Ammon's horn (tissue), 1 donor: ENCODE measurements around the gene ST6GALNAC2.

ENCODE experiments used
- DNase-seq: peaks from one replicate; pipeline ENCODE4 v3.0.0-alpha.2; 2016; ENCODE audit warnings: low spot score

The ST6GALNAC2 gene

GRCh38 chr17:76553178-76553908, 32.3 kb downstream of the ST6GALNAC2 start:
- no peak for DNase-seq

GRCh38 chr17:76551685-76552084, 34.0 kb downstream of the ST6GALNAC2 start:
- no peak for DNase-seq

DNA sequence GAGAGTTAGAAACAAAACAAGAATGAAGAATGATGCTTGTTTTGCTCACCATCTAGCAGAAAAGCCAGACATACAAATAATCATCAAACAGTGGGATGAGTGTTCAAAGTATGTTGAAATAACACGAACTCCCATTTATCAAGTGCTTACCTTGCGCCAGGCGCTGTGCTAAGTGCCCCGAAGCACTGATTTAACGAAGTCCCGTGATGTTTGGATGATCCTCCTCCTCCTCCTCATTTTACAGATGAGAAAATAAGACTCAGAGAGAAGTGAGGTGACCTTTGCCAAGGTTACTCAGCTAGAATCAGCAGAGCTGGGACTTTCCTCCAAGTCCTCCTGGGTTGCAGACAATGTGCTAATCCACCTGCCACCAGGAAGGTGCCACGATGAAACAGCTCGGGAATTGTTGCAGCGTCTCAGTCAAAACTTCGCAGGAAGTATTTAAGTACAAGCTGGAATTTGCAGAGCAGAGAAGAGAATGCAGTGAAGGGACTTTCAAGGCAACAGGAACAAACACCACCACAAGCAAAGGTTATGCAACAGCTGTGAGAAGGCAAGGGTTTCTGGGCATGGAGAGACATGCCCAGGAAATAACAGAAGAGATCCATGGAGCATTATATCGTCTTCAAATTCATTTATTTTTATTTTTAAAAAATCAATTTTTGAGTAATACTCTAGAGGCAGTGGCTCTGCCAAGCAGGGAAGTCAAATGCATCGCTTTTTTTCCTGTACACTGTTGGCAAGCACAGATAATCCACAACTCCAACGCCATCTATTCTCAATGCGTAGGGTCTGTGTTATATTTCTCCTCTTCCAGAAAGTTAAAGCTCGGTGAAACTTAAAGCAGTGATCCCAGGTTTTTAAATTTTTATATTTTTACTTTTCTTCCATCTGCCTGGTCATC, 34.7 kb downstream of the ST6GALNAC2 start:
- no peak for DNase-seq

DNA sequence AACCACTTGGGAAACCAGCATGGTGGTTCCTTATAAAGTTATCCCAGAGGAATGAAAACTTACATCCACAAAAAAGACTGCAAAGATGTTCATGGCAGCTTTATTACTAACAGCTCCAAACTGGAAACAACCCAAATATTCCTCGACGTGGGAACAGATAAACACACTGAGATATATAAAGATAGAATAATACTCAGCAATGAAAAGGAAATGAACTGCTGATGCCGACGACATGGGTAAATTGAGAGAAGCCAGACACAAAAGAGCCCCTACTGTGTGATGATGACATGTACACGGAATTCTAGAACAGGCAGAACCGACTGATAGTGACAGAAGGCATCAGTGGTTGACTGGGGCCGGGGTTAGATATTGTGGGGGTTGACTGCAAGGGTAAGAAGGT, 36.1 kb downstream of the ST6GALNAC2 start:
- DNase-seq, result no peak

- no peak for DNase-seq
Observed at GRCh38 chr17:76549215-76549518, 36.5 kb downstream of the ST6GALNAC2 start.

GRCh38 chr17:76548378-76549214, 37.1 kb downstream of the ST6GALNAC2 start:
- no peak for DNase-seq

GRCh38 chr17:76547642-76548202, 37.9 kb downstream of the ST6GALNAC2 start:
- no peak for DNase-seq

DNA sequence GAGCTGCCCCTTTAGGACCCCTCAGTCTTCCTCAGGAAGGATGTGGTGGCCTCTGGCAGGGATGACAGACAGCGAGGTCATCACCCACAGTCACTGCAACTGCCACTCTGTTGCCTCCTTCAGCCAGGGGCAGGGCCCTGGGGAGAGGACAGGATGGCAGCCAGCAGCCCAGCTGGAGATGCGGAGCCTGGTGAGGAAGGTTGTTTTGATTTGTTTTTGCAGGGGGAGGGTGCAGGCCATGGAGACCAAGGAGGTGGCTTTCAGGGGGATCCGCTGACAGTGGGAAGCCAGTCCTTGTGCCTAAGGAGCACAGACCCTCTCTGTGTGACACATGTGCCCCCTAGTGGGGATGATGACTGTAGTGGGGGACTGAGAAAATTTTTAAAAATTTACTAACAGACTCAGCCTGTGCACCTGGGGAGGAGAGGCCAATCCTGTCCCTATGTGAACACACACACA, 38.4 kb downstream of the ST6GALNAC2 start:
- DNase-seq, result peak; percentile 87

- no peak for DNase-seq
Observed at GRCh38 chr17:76546556-76547182, 39.0 kb downstream of the ST6GALNAC2 start.

DNA sequence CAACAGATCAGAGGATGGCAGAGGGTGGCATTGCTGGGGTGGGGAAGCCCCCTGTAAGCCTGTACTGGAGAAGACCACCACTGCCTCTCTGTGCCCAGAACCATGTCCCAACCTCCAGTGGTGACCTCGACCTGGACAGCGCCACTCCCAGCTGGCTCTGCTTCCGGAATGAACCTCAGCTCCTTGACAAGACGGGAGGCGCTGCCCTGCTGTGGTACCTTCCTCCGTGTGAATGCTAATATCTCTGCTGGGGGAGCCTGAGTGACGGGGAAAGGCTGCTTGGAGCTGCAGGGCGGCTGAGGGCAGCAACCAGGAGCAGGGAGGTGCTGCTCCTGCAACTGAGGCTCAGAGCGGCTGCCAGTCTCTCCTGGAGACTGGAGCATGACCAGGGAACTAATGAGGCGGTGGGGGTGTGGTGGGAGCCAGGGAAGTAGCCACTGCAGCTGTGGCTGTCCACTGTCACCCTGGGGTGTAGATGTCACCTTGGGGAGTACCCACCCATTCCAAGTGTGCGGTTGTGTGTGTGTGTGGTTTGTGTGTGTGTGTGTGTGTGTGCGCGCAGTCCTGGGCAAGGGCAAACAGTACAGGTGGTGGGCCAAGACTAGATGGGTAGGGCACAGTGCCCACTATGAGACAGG, 39.6 kb downstream of the ST6GALNAC2 start:
- DNase-seq, result no peak

DNA sequence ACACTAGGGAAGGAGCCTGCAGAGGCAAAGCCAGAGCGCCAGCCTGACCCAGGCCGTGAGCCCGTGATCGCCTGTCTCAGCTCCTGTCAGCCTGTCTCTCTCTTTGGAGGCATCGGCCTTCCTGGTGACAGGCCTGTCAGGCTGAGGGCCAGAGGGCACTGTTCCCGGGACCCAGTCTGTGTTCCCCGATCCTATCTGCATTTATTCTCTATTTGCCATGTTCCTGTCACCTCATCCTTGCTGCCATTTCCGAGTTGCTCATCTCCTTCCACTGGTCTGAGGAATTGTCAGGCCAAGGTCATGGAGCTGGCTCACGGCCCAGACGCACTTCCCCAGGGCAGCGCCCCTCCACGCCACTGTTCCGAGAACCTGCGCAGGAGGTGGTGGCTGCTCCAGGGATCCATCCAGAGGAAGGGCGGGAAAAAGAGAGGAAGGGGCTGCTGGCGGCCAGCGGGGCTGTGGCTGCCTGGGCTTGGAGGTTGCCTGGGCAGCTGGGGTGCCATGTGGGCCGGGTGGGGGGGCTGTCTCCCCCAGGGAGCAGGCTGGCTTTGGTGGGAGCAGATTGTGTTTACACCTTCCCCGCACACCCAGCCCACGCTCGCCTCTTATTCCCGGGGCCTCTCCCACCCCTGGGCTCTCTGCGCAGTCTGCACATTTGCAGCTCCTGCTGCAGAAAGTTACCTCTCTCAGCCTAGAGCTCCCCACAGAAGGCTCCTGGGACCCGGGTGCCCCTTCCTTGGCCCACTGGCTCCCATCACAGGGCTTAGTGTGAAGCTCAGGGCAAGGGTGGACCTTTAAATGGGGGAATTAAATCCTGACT, 40.9 kb downstream of the ST6GALNAC2 start:
- peak; percentile 68 for DNase-seq

- DNase-seq, result peak; percentile 73
Observed at GRCh38 chr17:76543826-76544545, 41.7 kb downstream of the ST6GALNAC2 start.

DNA sequence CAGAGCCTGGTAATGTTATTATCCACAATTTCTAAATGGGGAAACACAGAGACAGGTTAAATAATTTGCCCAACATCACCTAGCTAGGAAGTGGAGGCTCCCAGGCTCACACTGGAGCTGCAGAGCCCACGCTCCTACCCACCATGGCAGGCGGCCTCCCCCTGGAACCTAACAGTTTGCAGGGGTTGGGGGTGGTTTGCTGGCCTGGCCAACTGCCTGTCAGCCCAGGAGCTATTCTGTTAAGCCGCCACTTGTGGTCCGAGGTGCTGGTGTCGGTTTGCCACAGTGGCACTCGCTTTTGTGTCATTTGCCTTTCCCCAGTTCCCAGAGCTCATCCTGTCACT, 42.2 kb downstream of the ST6GALNAC2 start:
- no peak for DNase-seq

DNA sequence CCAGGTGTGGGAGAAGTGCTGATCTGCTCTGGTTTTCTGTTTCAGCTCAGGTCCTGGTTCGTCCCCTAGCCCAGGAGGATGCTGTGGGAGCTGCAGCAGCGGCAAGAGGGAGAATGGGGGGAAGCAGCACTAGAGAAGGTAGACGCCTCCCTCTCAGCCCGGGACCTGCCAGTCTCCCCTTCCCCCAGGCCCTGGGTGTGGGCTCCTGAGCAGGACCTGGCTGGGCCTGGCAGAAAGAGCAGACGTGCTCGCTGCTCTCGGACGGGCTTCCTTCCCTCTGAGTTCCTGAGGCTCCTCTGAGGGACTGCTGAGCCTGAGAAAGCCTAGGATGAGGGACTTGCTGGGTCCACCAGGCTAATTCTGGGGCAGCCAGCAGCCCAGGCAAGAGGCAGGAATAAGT, 42.7 kb downstream of the ST6GALNAC2 start:
- DNase-seq, result no peak

GRCh38 chr17:76542566-76542971, 43.1 kb downstream of the ST6GALNAC2 start:
- no peak for DNase-seq

DNA sequence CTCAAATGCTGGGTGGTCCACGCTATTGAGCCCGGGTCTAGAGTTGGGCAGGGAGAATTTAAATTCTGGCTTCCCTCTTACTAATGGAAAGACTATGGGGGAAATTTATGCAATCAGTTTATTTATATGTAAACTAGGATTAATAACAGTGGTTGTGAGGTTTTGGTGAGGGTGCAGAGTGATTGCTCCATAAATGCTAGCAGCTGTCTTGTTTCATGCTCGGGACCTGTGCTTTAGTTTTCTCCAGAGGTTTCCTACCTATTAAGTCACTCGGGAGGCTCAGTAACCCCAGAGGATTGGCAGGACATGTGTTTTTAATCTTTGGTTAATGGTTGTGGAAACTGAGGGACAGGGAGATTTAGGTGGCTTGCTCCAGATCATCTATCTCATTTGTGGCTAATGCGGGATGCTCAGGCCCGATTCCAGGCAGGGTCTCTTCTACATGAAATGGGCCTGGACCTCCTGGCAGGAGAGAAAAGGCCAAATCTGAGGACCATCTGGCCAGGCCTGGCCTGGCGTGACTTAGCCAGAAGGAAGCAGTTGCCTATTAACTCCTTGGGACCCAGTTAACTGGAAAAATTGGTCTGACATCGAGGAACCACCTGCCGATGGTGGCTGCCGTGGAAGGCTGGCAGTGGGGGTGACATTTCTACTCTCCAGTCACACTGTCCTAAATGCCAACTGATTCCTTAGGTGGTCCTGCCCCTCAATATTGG, 43.8 kb downstream of the ST6GALNAC2 start:
- DNase-seq, result no peak

- peak; percentile 99 for DNase-seq
Observed at GRCh38 chr17:76540381-76541300, 45.0 kb downstream of the ST6GALNAC2 start.
